ENCODE data around the gene TSC2.

Gene TSC2

DNA sequence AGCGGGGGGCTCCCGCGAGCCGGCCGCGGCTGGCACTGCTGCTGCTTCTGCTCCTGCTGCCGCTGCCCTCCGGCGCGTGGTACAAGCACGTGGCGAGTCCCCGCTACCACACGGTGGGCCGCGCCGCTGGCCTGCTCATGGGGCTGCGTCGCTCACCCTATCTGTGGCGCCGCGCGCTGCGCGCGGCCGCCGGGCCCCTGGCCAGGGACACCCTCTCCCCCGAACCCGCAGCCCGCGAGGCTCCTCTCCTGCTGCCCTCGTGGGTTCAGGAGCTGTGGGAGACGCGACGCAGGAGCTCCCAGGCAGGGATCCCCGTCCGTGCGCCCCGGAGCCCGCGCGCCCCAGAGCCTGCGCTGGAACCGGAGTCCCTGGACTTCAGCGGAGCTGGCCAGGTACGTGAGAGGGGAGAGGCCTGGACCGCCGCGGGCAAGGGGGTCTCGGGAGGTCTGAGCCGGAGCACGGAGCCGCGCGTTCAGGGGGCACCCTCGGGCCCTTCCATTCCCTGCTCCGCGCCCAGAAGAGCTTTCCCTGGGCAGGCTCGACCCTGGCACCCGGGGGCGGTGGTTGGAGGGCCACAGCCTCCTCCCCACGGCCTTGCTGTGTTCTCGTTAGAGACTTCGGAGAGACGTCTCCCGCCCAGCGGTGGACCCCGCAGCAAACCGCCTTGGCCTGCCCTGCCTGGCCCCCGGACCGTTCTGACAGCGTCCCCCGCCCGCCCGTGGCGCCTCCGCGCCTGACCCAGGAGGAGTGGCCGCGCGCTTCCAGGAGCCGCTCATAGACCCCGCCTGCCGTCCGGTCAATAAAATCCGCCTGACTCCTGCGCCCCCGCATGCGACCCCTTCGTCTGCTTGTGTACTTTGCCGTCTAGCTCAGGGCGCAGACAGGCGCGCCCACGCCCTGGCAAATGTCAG lies 27.6 kb upstream of the TSC2 start:
- peak overlapping the region; percentile 59 to 79 for H3K4me3 Mint-ChIP-seq

DNA sequence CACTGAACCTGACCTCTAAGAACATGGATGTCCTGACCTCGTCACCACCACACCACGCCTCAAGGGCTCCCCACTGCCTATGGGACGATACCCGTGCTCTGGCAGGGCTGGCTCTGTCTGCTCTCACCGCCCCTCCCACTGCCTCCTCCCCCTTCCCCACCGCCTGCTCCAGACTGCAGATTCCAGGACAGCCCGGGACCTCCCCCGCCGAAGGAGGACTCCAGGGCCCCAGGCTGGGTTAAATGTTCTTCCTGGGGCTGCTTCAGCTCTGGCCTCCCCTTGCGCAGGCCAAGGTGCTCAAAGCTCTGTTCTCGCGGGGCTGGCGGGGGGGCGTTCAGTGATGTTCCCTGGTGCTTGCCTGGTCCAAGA lies 25.1 kb upstream of the TSC2 start:
- Mint-ChIP-seq H3K27ac (peak overlapping the region; percentile 28), H3K9me3 (no peaks in the 10 kb centered on the region), H3K4me3 (peak overlapping the region; percentile 81 to 84)

More for the DNA sequence above, 27.6 kb upstream of the TSC2 start:
- peaks cover 17 to 22% of the 10 kb centered on the region in 2 donors for H3K4me1 Mint-ChIP-seq
- ATAC-seq (replicated peaks), result peak in 1 of 2 donors; percentile 6
- DNase-seq, result no peak
- no peaks in the 10 kb centered on the region for H3K9me3 Mint-ChIP-seq
- peak overlapping the region; percentile 69 for H3K27ac Mint-ChIP-seq
- H3K36me3 Mint-ChIP-seq, result peaks cover 0 to 6% of the 10 kb centered on the region in 2 donors
- peaks cover 38 to 57% of the 10 kb centered on the region in 2 donors for H3K27me3 Mint-ChIP-seq

DNA sequence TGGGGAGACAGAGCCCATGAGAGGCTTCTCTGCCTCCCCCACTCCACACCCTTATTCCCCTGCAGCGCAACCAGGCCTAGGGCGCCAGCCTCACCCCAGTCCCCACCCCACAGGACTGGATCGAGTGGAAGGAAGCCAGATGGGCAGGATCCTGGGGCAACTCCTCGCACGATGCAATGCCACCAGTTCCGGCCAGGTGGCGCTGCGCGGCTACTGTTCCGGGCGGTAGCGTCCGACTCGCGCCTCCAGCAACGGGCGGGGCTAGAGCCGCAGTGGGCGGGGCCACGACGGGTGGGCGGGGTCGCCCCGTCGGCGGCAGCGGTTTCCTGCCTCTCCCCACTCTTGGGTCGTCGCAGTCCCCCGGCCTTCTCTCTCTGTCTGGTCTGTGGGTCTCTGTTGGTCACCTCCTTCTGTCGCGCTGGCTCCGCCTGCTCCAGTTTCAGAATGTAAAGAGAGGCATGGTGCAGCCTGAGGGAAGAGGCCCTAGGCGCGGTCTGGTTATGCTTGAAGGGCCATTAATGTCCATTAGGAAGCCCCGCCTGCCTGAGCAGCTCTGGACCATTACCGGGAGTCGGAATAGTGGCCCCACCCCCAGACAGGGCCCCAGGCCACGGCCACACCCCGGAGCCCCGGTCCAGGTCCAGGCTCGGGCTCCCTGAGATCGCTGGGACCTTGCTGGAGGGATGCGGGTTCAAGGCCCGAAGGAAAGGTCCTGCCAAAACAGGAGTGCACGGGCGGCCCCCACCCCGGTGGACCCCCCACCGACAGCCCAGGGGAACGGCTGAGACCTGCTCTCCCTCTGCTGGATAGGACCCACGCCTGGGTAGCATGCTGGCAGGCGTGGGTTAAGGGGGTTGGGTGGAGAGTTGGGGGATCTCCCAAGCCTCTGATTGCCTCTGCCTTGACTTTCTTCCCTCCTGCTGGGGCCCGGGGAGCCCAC lies 24.4 kb upstream of the TSC2 start:
- Mint-ChIP-seq H3K36me3 (peaks cover 0 to 6% of the 10 kb centered on the region in 2 donors), H3K4me3 (peak overlapping the region; percentile 81 to 84), H3K9me3 (no peaks in the 10 kb centered on the region), H3K27me3 (peaks cover 49 to 71% of the 10 kb centered on the region in 2 donors), H3K27ac (peak overlapping the region; percentile 82), H3K4me1 (peaks cover 24 to 39% of the 10 kb centered on the region in 2 donors)
- ATAC-seq (replicated peaks) (peak; percentile 78 to 82), DNase-seq (peak; percentile 87)

More for the DNA sequence above, 25.1 kb upstream of the TSC2 start:
- peaks cover 0 to 6% of the 10 kb centered on the region in 2 donors for H3K36me3 Mint-ChIP-seq
- ATAC-seq (replicated peaks) (peak; percentile 56 to 61), DNase-seq (no peak)
- peaks cover 24 to 37% of the 10 kb centered on the region in 2 donors for H3K4me1 Mint-ChIP-seq
- H3K27me3 Mint-ChIP-seq, result peaks cover 48 to 72% of the 10 kb centered on the region in 2 donors

DNA sequence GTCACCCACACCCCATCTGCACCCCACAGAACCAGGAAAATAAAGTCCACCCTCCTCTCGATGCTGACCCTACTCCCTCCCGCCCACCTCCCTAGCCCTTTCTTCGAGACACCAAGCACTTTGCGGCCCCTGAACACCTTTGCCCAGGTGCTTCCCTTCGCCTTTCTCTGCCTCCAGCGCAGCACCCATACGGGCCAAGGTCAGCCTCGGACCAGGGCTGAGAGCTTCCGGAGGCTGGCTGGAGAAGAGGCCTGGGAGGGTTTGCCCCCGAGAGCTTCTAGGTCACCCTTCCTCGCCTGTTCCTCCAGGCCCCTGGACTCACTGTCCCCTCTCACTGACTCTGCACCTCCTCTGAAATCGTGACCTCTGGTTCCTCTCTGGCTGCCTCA lies 23.8 kb upstream of the TSC2 start:
- no peak for ATAC-seq (replicated peaks)
- Mint-ChIP-seq H3K4me1 (peaks cover 22 to 39% of the 10 kb centered on the region in 2 donors), H3K36me3 (peaks cover 0 to 6% of the 10 kb centered on the region in 2 donors), H3K27ac (peak overlapping the region; percentile 3), H3K4me3 (peak overlapping the region; percentile 1 to 21), H3K27me3 (peaks cover 49 to 72% of the 10 kb centered on the region in 2 donors), H3K9me3 (no peaks in the 10 kb centered on the region)
- DNase-seq, result no peak

DNA sequence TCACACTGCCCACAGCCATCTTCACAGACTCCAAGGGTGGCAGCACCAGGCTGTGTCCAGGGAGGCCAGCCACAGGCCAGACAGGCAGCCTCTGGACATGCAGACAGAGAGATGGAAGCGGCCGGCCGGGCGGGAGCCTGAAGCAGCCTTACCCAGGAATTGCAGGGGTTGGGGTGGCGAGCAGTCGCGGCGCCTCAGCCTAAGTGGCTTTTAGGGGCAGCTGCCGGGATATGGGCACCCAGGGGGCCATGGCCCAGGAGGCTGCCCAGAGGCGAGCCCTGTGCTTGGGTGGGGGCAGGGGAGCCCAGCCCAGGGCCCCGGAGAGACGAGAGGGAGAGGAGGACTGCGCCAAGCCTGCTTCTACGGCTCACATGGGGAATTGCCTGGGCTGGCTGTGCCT lies 22.5 kb upstream of the TSC2 start:
- DNase-seq, result no peak
- Mint-ChIP-seq H3K4me3 (peak overlapping the region in 1 of 2 donors; percentile 56), H3K4me1 (peaks cover 22 to 39% of the 10 kb centered on the region in 2 donors), H3K36me3 (peaks cover 0 to 6% of the 10 kb centered on the region in 2 donors), H3K9me3 (no peaks in the 10 kb centered on the region), H3K27me3 (peaks cover 53 to 77% of the 10 kb centered on the region in 2 donors), H3K27ac (no peak overlapping the region)
- ATAC-seq (replicated peaks), result no peak

DNA sequence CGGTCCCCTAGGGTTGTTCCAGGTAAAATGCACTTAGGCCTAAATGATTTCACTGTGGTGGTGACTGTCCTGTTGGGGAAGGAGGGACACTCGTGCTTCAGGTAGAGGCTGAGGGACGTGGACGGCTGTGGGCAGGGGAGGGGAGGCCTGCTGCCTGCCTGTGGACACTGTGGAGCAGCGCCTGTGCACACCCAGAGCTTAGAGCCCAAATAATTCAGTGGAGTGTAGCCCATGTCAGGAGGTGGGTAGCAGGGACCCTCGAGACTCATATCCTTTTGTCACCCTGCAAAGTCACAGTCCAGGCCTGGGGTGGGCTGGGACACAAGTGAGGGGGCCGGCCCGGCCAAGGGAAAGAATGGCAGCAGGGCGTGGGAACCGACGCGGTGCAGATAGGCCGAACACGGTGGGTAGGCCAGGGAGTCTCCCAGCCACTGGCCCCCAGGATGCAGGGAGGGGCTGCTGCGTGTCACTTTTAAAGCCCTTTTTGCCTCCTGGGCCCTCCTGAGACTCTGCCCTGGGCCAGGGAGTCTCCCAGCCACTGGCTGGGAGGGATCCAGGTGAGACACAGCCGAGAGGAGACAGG lies 21.8 kb upstream of the TSC2 start:
- Mint-ChIP-seq H3K4me3 (peak overlapping the region; percentile 56 to 70), H3K36me3 (peaks cover 0 to 6% of the 10 kb centered on the region in 2 donors), H3K27me3 (peaks cover 47 to 70% of the 10 kb centered on the region in 2 donors), H3K4me1 (peaks cover 18 to 32% of the 10 kb centered on the region in 2 donors), H3K9me3 (no peaks in the 10 kb centered on the region), H3K27ac (no peak overlapping the region)
- DNase-seq (no peak), ATAC-seq (replicated peaks) (no peak)

DNA sequence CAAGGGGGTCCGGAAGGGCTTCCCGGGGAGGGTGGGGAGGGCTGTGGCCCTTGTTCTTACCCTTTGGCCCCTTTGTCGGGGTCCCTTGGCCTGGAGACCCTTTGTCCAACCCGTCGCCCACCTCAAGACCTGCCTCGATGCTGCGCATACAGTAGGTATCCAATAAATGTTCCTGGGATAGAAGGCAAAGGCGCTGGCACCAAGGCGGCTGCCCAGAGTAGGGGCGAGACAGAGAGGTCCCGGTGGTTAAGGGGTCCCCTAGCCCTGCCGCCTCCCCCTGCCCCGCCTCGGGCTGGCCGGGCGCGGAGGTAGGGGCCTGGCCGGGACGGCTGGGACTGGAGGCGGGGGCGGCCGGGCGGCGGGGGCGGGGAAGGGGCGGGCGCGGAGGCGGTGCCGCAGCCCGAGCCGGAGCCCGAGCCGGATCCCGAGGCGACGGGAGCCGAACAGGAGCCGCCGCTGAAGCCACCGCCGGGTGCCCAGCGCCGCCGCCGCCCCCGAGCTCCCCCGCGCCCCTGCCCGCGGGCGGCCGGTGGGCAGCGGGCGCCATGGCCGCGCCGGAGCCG lies 21.2 kb upstream of the TSC2 start, which contains the start of gene NHERF2:
Gene NHERF2, plus strand, starts transcription at position 442 of the 563 bp plus-strand sequence. Its CDS starts 104 bp downstream, at position 546.
- ATAC-seq (replicated peaks) (peak in 1 of 2 donors; percentile 3), DNase-seq (no peak)
- peaks cover 17 to 31% of the 10 kb centered on the region in 2 donors for H3K4me1 Mint-ChIP-seq
- H3K36me3 Mint-ChIP-seq, result peaks cover 0 to 6% of the 10 kb centered on the region in 2 donors
- H3K27me3 Mint-ChIP-seq, result peaks cover 43 to 64% of the 10 kb centered on the region in 2 donors
- no peaks in the 10 kb centered on the region for H3K9me3 Mint-ChIP-seq
- H3K27ac Mint-ChIP-seq, result peak within 1 kb of the TSS; percentile 47
- H3K4me3 Mint-ChIP-seq, result peak within 1 kb of the TSS; percentile 70 to 71

DNA sequence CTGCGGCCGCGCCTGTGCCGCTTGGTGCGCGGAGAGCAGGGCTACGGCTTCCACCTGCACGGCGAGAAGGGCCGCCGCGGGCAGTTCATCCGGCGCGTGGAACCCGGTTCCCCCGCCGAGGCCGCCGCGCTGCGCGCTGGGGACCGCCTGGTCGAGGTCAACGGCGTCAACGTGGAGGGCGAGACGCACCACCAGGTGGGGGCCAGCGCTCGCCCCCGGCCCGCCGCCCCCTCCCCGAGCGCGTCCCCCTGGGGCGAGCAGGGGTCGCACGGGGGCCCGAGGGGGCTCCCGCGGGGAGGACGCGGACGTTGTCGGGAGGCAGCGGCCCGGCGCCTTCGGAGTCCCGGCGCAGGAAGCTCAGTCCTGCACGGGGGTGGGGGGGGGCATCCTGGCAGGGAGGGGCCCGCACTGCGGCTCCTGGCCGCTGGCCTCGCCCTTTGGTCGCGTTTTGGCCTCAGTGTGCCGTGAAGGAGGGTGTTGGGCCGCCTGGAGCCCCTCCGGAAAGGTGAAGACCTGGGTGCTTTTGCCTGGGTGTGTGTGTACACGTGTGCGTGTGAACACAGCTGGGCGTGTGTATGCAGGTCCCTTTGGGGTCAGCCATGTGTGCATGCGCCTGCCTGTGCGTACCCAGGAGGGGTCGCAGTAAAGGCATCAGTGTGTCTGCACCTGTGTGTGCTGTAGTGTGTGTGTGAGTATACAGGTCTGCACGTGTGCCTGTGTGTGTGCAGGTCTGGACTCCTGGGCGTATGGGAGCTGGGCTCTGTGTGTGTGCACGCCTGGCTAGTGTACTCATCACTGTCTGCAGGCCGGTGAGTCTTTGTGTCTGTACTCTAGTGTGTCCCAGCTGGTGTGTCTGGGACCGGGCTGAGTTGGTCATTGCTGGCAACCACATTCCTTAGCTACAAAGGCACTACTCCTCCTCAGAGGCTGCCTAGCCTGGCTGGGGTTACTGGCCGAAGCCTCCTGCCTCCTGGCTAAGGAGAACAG lies 20.5 kb upstream of the TSC2 start:
- peak overlapping the region; percentile 57 to 71 for H3K4me3 Mint-ChIP-seq
- peak overlapping the region; percentile 47 for H3K27ac Mint-ChIP-seq
- H3K36me3 Mint-ChIP-seq, result peaks cover 0 to 6% of the 10 kb centered on the region in 2 donors
- peaks cover 40 to 62% of the 10 kb centered on the region in 2 donors for H3K27me3 Mint-ChIP-seq
- no peak for DNase-seq
- no peaks in the 10 kb centered on the region for H3K9me3 Mint-ChIP-seq
- H3K4me1 Mint-ChIP-seq, result peaks cover 19 to 34% of the 10 kb centered on the region in 2 donors
- ATAC-seq (replicated peaks), result peak; percentile 22 to 23

DNA sequence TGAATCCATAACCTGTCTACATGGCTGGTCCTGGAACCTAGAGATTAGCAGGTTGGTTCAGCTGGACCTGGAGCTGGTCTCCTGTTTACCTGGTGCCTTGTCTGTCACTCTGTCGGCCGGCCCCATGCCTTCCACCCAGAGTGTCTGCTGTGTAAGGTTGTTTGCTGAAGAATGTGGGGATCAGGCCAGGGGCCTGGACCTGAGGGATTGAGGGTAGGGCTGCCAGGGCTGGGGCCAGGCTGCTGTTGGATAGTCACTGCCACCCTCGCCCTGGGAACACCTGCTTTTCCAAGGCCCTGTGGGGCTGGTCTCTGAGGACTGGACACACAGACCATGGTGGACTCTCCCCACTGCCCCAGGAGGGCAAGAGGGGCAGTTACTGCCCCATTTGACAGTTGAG lies 19.6 kb upstream of the TSC2 start:
- Mint-ChIP-seq H3K4me1 (peaks cover 17 to 34% of the 10 kb centered on the region in 2 donors), H3K4me3 (no peak overlapping the region), H3K27ac (no peak overlapping the region)

DNA sequence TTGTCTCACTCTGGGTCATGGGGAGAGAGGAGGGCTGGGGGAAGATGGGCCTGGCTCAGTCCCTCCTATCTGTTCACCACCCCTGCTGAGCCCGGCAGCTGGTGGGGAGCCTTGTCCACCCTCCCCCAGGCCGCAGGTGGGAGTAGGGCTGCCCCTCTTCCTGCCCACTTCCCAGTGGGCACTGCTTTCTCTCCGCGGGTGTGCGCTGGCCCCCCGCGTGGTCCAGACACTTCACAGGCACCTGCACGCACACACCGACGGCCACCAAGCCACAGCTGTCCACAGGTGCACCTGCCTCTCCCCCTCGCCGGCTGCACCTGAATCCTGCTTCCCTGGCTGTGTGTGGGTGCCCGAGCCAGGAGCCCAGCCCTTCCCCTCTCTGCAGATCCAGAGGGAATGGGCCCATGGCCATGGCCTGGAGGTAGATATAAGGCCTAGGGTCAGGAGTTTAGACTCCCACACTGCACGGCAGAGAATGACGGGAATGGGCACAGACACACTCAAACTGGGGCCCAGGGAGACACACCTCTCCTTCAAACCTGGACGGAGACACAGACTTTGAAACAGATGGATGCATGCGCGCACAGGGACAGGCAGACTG lies 19.1 kb upstream of the TSC2 start:
- H3K4me3 Mint-ChIP-seq, result no peak overlapping the region
- H3K36me3 Mint-ChIP-seq, result no peaks in the 10 kb centered on the region
- ATAC-seq (replicated peaks), result no peak
- H3K27me3 Mint-ChIP-seq, result peaks cover 31 to 58% of the 10 kb centered on the region in 2 donors
- no peak overlapping the region for H3K27ac Mint-ChIP-seq
- no peak for DNase-seq
- H3K9me3 Mint-ChIP-seq, result no peaks in the 10 kb centered on the region
- peaks cover 15 to 34% of the 10 kb centered on the region in 2 donors for H3K4me1 Mint-ChIP-seq

More for the DNA sequence above, 19.6 kb upstream of the TSC2 start:
- ATAC-seq (replicated peaks) (no peak), DNase-seq (no peak)
- Mint-ChIP-seq H3K36me3 (no peaks in the 10 kb centered on the region), H3K9me3 (no peaks in the 10 kb centered on the region), H3K27me3 (peaks cover 31 to 57% of the 10 kb centered on the region in 2 donors)

DNA sequence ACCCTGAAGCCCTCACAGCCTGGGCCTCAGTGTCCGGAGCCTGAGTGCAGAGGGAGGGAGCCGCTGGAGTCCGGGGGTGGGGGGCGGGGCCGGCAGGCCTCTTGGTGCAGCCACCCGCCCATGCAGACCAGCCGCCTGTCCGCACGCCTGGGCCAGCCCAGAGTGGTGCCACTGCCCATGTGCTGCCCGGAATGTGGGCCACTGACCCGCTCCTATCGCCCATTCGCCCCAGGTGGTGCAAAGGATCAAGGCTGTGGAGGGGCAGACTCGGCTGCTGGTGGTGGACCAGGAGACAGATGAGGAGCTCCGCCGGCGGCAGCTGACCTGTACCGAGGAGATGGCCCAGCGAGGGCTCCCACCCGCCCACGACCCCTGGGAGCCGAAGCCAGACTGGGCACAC lies 18.4 kb upstream of the TSC2 start:
- no peak for ATAC-seq (replicated peaks)
- peaks cover 13 to 37% of the 10 kb centered on the region in 2 donors for H3K4me1 Mint-ChIP-seq
- DNase-seq, result no peak
- no peaks in the 10 kb centered on the region for H3K9me3 Mint-ChIP-seq
- no peak overlapping the region for H3K4me3 Mint-ChIP-seq
- H3K27ac Mint-ChIP-seq, result no peak overlapping the region
- H3K27me3 Mint-ChIP-seq, result peaks cover 31 to 57% of the 10 kb centered on the region in 2 donors
- no peaks in the 10 kb centered on the region for H3K36me3 Mint-ChIP-seq

DNA sequence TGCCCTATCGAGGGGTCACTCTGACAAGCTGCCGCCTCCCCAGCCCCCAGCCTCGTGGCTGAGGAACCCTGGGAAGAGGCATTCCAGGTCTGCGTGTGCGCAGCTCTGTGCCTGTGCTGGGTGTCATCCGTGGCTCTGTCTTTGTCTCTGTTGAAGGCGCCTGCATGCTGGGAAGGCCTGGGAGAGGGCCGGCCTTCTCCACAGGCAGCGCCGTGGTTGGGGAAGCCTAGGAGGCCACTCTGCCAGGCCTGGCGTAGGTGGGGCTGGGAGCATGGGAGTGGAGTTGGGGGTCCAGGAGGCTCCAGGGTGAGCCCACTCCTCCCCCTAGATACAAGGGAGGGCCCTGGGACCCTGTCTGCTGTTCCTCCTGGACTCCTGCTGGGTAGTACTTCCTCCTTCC lies 17.7 kb upstream of the TSC2 start:
- no peak overlapping the region for H3K27ac Mint-ChIP-seq
- ATAC-seq (replicated peaks) (no peak), DNase-seq (no peak)
- H3K4me1 Mint-ChIP-seq, result peaks cover 13 to 37% of the 10 kb centered on the region in 2 donors
- H3K9me3 Mint-ChIP-seq, result no peaks in the 10 kb centered on the region
- H3K36me3 Mint-ChIP-seq, result no peaks in the 10 kb centered on the region
- H3K4me3 Mint-ChIP-seq, result no peak overlapping the region
- H3K27me3 Mint-ChIP-seq, result peaks cover 27 to 57% of the 10 kb centered on the region in 2 donors
